PFSK-1 (cell line): ENCODE measurements around the gene KCNH1.

Experiments used
- FOXP2 ChIP-seq: optimal IDR thresholded peaks from 2 replicates; pipeline ENCODE3; 2011; ENCODE audit warnings: borderline replicate concordance, control low read depth, inconsistent platforms; ENCODE audit not compliant: insufficient read depth; ENCODE audit errors: extremely low read length, extremely low read depth
- POLR2AphosphoS5 ChIP-seq: IDR thresholded peaks from 2 replicates; pipeline ENCODE4 v1.6.1; 2012; ENCODE audit warnings: low read depth, mild to moderate bottlenecking, control low read depth, low read length, moderate library complexity
- REST ChIP-seq, 2 experiments: IDR thresholded peaks; 2 replicates each; pipeline versions ENCODE4 v1.6.1 to v1.8.0; 2011 to 2012; ENCODE audit warnings: low read depth in 2 of 2, low read length in 2 of 2, control low read depth in 1 of 2, inconsistent platforms in 1 of 2, mild to moderate bottlenecking in 1 of 2, moderate library complexity in 1 of 2; ENCODE audit not compliant: insufficient read depth in 1 of 2

- TF ChIP-seq POLR2AphosphoS5, result no peak
- no peak for TF ChIP-seq REST (IDR thresholded peaks at IDR 0.05; ENCODE audit: insufficient read depth in 1 of 2, low read depth in 2 of 2, low read length in 2 of 2)
- no peak for TF ChIP-seq FOXP2
Measured at GRCh38 chr1:210727709-210728108, 406.2 kb downstream of the KCNH1 start.
